NK-92 (cell line): ENCODE data around the gene FAT4.

ENCODE experiments used
- DNase-seq: peaks from one replicate; lab custom pipeline; 2025; ENCODE audit not compliant: unreplicated experiment; lab: John Stamatoyannopoulos, UW

The FAT4 gene

DNA sequence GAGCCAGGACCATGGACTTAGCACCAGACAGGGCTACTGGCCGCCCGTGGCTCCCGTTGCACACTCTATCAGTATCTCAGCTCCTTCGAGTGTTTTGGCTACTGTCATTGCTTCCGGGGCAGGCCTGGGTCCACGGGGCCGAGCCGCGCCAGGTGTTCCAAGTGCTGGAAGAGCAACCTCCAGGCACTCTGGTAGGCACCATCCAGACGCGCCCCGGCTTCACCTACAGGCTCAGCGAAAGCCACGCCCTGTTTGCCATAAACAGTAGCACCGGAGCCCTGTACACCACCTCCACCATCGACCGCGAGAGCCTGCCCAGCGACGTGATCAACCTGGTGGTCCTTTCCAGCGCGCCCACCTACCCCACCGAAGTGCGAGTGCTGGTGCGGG lies 1.6 kb downstream of the FAT4 start:
- DNase-seq = no peak

DNA sequence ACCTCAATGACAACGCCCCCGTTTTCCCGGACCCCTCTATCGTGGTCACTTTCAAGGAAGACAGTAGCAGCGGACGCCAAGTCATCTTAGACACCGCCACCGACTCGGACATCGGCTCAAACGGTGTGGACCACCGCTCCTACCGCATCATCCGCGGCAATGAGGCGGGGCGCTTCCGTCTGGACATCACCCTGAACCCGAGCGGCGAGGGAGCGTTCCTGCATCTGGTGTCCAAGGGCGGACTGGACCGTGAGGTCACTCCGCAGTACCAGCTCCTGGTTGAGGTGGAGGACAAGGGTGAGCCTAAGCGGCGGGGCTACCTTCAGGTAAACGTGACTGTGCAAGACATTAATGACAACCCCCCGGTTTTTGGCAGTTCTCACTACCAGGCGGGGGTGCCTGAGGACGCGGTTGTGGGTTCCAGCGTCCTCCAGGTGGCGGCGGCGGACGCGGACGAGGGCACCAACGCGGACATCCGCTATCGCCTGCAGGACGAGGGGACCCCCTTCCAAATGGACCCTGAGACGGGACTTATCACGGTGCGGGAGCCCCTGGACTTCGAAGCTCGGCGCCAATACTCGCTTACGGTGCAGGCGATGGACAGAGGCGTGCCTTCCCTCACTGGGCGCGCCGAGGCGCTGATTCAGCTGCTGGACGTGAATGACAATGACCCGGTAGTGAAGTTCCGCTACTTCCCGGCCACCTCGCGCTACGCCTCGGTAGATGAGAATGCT lies 2.2 kb downstream of the FAT4 start:
- DNase-seq = no peak

DNA sequence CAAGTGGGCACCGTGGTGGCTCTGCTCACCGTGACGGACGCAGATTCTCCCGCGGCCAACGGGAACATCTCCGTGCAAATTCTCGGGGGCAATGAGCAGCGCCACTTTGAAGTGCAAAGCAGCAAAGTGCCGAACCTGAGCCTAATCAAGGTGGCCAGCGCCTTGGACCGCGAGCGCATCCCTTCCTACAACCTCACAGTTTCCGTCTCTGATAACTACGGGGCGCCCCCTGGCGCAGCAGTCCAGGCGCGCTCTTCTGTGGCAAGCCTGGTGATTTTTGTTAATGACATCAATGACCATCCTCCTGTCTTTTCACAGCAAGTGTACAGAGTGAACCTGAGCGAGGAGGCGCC lies 2.7 kb downstream of the FAT4 start:
- no peak for DNase-seq

DNA sequence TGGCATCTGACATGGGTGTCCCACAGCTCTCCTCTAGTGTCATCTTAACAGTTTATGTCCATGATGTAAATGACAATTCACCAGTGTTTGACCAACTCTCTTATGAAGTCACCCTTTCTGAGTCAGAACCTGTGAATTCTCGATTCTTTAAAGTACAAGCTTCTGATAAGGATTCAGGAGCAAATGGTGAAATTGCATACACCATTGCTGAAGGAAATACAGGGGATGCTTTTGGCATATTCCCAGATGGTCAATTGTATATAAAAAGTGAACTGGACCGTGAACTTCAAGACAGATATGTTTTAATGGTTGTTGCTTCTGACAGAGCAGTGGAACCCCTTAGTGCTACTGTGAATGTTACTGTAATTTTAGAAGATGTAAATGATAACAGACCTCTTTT lies 4.6 kb downstream of the FAT4 start:
- DNase-seq = no peak

DNA sequence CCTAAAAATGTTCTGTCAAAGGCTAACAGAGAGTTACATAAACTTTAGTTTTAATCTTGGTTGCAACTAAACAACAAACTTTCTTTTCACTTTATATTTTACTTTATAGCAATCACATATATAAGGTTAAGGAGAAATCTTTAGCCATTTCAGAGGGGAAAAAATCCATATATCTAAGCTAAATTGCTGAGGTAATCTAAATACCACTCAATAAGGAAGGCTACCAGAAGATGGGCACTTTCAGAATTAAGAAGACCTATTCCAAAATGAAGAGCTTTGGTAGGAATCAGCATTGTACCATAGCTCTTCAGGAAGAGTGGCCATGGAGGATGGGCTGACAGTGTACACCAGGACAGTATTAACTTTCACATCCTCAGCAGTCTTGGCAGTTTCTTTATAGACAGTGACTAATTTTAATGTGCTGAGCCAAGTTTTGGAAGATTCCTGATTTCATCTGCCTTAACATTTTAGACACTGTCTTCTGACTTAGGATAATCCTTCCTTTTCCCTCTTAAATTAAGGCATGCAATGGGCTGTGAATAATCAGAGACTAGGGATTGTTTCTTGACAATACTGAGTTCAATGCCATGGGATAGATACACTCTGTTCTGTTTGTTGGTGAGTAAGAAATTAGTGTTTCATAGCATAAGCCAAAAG lies 7.1 kb downstream of the FAT4 start:
- no peak for DNase-seq

DNA sequence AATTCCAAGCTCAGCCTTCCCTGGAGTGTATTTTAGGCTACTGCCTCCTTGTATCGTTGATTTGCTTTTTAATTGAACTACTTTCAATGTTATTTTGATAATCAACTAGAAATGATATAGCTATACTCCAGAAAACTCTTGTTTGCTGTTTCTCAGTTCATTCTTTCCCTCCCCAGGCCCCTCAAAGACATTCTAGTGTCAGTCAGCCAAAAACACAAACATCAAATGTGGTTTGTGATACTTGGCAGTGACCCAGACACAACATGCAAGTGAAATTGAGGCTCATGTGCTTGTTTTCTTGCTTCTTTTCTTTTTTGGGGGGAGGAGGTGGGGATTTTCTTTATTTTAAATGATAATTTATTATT lies 7.6 kb downstream of the FAT4 start:
- DNase-seq = no peak

DNA sequence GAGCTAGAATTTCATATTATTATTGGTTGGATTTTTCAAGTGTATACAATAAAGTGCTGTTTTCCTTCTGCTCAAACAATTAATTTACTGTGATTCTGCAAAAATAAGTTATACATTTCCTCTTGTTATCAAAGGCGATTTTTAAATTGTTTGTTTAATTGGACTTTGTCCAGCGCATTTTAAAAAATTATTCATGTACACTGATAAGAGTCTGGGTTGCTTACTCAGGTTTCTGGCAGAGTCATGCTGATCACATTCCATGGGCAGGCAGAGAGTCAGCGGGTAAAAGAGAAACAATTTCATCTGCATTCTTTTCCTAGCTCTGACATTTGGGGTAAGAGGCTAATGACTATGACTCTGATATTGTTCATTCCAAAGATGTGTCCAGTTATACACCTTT lies 8.9 kb downstream of the FAT4 start:
- no peak for DNase-seq

DNA sequence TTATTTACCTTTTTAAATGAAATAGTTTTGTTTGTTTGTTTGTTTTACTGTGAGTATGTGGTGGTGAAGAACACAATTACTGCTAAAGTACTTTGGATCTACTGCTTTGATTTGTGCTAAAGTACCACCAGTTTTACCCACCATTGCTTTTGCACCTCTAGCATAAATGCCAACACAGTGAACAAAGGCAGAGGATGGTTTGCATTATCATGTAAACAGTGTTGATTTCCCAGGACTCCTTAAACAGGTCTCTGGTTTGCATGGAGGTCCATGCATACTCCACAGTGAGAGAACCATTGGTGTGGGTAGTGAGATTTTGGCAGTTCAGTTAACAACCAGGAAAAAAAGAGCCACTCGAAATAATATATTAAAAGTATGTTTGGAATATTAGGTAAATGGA lies 11.0 kb downstream of the FAT4 start:
- no peak for DNase-seq

DNA sequence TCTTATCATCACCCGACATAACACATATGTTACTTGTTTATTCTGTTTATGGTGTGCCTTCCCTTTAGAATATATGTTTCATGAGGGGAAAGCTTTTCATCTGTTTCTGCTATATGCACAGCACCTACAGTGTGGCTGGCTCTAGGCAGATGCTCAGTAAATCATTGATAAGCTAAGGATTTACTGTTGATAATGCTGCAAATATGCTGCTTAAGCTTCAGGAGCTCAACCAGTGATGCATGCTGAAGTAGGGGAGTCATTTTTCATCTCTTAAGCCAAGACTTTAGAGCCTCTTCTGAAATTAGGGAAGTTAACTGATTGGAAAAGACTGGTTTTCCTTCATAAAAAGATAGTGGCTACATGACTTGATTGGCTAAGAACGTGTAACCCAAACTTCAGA lies 16.4 kb downstream of the FAT4 start:
- no peak for DNase-seq

DNA sequence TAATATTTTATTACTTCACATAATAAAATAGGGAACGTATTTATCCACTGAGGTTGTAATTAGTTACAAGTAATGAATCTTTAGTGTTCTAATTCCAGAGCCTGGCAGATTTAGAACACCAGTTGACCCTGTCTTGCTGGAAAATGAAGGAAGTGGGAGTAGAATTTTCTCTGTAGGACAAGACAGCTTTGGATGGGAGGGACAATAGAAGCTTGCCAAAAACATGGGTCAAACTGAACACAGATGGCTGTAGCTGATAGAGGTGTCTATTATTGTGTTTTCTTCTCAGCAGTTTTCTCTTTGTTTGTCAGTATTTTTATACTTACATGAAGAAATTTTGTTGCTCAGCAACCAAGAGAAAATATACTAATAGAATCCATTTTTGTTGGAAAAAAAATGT lies 20.2 kb downstream of the FAT4 start:
- DNase-seq = no peak

DNA sequence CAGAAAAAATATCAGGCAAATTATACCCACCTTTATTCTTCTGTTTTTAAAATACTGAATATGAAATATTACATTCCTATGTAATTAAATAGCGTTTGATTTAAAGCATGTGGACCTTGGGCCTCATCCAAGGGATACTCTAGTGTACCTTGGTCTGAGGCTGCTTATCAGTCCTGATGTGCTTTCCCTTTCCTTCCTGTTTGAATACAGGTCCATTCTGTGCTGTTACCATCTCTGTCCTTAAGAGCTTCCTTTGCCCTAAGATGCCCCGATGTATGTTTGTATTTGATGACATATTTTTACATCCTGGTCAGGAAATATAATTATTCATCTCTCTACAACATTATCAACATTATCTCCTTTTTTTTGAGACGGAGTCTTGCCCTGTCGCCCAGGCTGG lies 24.1 kb downstream of the FAT4 start:
- no peak for DNase-seq

DNA sequence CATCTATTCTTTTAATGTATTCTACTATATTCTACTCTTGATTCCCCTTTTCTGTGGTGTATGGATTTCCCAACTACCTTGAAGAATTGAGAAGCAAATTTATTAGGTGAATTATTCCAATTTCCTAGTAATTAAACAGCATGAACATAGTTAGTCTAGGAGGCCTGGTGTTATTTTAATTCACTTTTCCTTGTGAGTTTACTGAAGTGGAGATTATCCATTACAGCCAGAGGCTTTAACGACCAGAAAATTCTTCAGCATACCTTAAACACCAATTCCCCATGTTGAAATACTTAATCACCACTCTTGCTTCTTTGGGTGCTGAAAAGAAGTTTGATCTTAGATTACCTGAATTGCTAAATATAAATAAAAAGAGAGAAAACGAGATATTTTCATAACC lies 29.4 kb downstream of the FAT4 start:
- DNase-seq = no peak

DNA sequence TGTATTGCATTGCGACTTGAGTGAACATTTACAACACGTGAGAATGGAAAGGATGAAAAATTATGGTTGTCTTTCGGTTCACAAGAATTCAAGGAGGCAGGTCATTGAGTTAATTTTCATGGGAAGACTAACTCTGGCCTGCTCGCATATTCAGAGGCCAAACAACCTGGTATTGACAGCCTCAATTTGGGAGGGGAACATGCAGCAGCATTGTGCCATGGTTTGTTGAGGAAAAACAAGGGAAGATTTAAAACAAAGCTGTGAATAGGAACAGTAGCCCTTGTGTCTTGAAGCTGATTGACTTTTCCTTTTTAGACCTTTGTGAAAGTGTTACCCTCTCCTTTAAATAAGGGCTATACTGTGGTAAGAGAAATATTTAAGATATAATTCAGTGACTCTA lies 31.9 kb downstream of the FAT4 start:
- no peak for DNase-seq

DNA sequence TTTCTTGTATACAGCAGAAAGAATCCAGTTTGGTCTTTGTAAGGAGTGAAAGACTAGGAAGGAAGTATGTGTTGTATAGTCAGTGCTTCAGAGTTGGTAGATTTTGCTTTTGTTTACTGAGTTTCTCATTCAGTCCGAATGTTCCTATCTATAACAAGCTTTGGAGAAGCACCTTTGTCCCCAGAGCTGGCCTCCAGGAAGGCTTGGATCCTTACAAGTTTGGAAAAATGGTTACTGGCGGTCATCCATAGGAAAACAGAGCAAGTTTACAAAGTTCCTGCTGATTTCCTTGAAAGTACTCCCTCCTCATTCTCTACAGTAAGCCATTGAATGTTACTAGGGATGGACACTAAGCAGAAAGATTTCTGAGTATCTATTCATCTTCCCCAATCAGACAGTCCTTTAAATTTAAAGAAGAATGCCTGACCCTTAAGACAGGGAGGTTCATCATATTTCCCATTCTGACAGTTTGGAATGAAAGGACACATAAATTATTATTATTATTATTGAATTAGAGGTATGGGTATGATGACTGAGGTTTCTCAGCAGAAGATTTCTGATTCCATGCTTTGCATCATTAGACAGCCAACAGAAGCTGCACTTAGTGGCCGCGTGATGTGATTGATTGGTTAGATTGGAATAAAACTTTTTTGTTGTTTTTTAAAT lies 35.8 kb downstream of the FAT4 start:
- no peak for DNase-seq

DNA sequence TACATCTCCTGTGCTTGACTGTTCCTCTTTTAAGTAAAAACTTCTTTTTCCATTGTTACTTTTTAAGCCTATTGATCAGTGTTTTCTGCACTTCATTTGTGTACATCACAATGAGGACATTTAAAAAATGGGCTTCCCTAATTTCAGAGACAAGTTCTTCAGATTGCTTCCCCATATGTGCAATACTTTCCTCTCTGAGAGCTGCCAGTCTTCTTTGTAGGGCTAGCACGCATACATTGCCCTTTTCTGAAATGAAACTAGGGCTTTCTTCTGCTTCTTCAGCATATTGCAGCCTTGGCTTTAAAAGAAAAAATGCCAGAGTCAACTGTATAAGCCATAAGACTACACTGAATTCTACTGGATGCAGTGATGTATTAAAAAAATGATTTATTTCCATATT lies 37.8 kb downstream of the FAT4 start:
- no peak for DNase-seq

DNA sequence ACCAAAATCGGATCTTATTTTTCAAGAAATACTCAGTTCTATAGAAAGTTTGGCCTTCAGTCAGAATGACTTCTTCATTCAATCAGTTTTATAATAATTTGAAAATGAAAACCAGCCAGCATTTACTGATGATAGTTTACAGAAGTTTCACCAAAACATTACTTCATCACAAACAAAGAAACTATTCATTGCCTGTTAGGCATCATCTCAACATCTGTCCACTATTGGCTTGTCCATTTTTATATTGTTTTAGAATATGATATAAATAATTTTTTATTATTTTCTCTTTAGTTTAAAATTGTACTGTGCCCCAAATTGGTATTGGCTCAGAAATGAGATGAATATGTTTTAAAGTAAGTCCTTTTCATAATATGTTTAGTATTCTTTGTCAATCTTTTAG lies 38.4 kb downstream of the FAT4 start:
- DNase-seq = no peak

DNA sequence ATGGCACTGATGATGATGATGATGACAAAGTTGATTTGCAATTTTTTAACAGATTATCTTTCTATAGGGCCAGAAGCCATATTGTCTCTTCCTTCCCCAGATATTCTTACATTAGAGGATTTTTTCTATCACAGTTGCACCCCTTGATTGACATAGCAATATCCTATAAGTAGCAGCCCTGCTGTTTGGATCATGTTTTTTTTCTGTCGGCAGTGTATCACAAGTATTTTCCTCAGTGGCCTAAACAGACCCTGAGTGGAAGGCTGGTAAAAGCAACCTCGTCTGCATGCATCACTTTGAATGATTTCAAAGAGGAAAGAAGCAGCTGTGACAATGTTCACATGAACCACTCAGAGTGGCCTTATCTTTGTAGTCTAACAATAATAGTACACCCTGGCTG lies 41.0 kb downstream of the FAT4 start:
- DNase-seq = no peak

DNA sequence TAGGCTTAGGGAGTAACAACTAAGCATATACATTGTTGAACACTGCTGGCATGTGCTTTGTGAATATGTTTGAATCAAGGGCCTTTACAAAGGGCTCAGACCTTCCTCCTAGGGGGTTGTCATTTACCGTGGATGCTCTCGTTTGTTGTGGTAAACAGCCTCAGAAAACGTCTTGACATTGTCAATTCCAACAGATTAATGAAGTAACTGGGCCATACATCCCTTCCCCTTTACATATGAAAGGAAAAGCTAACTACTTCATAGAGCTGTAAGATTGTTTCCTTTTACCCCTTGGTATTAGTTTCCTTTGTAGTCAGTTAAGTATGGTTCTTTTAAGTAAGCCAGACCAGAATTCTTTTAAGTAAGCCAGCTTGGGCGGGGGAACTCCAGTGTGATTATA lies 42.9 kb downstream of the FAT4 start:
- no peak for DNase-seq

DNA sequence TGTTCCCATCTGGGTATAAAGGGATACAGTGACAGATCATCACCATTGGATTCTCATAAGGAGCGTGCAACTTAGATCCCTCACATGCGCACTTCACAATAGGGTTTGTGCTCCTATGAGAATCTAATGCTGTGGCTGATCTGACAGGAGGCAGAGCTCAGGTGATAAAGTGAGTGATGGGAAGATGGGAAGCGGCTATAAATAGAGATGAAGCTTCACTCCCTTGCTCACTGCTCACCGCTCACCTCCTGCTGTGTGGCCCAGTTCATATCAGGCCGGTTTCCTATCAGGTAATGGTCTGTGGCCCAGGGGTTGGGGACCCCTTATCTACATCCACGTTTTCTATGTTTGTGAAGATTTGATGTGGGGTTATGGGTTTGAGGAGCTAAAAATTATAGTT lies 43.7 kb downstream of the FAT4 start:
- DNase-seq = no peak

DNA sequence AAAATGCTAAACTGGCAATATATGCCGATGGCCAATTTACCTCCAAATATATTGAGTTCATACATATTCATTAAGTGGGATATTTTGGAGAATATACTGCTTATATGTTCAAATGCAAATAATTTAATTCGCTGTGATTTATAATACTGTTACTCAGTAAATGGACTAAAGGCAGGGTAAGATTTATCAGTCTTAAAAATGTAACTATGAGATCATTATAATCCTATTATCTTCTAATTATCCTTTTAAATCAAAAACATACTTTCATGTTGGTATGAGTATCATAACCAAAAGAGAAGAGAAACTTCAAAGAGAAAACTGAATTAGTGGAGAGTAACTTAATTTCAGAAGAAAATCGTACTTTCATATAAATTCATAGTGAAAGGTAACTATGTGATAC lies 44.6 kb downstream of the FAT4 start:
- no peak for DNase-seq

DNA sequence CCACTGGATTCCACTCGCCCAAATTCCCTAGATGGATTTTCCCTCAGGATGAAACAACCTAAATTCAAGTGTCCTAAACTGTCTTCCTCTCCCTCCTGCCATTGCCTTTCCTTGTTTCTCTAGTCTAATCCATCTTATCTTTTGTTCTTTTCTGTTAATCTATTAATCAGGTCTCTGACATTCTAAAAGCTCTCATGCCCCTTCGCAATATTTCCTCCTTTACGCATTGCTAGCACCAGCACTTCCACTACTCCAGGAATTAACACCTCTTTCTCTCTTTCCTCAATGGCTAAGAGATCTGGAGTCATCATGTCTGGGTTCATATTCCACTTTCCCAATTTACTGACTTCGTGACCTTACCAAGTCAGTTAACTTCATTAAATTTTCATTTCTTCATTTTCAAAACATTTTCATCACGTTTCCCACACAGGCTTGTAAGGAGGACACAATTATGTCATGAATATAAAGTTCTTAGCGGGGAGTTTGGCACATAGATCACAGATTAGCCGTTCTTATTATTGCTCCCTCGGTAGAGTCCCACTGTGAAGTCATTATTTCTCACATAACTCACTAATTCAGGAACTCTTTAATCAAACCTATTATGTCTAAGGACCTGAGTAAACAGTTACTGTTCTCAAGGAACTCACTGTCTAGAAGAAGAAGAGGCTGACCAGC lies 45.3 kb downstream of the FAT4 start:
- no peak for DNase-seq

DNA sequence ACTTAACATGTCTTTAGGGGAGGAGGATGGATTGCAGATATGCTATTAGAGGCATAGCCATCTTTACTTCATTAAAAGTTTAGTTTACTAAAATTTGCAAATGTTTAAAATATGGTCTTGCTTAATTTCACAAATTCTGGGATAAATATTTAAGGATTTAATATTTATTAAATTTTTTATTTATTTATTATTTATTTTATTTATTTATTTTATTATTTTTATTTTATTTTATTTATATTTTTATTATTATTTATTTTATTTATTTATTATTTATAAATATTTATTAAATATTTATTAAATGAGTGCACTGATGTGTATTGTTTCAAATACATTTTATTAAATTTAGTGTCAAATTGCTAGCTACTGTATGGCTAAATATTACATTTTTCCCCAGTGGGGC lies 46.0 kb downstream of the FAT4 start:
- DNase-seq = no peak
